Parathyroid adenoma (tissue), 2 donors: Measurements from ENCODE around the gene PGAP1.

Experiments
- H2AFZ ChIP-seq: fragments of 300-600 bp; sonication (generic); one replicate; pipeline ENCODE4 v1.7.0; 2017; ENCODE audit warnings: antibody characterized with exemption, mild to moderate bottlenecking
- H3K27ac ChIP-seq: fragments of 300-600 bp; sonication (generic); one replicate; pipeline ENCODE4 v1.7.0; 2017
- H3K27me3 ChIP-seq: fragments of 300-600 bp; sonication (generic); one replicate; pipeline ENCODE4 v1.7.0; 2017; ENCODE audit warnings: low read length; ENCODE audit not compliant: control insufficient read depth, insufficient read depth
- H3K36me3 ChIP-seq: fragments of 300-600 bp; sonication (generic); one replicate; pipeline ENCODE4 v1.7.0; 2017; ENCODE audit warnings: low read length; ENCODE audit not compliant: control insufficient read depth, insufficient read depth
- H3K4me1 ChIP-seq: fragments of 300-600 bp; sonication (generic); one replicate; pipeline ENCODE4 v1.7.0; 2017; ENCODE audit warnings: control low read depth
- H3K4me2 ChIP-seq: fragments of 300-600 bp; sonication (generic); one replicate; pipeline ENCODE4 v1.7.0; 2017; ENCODE audit warnings: low read length
- H3K4me3 ChIP-seq: fragments of 300-600 bp; sonication (generic); one replicate; pipeline ENCODE4 v1.7.0; 2017; ENCODE audit warnings: low read depth, low read length
- H3K79me2 ChIP-seq: fragments of 300-600 bp; sonication (generic); one replicate; pipeline ENCODE4 v1.7.0; 2017; ENCODE audit warnings: control low read depth
- H3K9ac ChIP-seq: fragments of 300-600 bp; sonication (generic); one replicate; pipeline ENCODE4 v1.7.0; 2017; ENCODE audit warnings: mild to moderate bottlenecking
- H3K9me3 ChIP-seq: fragments of 300-600 bp; sonication (generic); one replicate; pipeline ENCODE4 v1.7.0; 2017; ENCODE audit warnings: low read length; ENCODE audit not compliant: control insufficient read depth
- CTCF ChIP-seq: fragments of 300-600 bp; sonication (generic); IDR thresholded peaks from one replicate; pipeline ENCODE4 v1.7.0; 2017; ENCODE audit warnings: antibody characterized with exemption, mild to moderate bottlenecking
- donor health status: primary hyperparathyroidism.

Gene PGAP1

GRCh38 chr2:196927376-196928225 lies 1.1 kb upstream of the PGAP1 start:
- H3K36me3 ChIP-seq: no peaks in the 10 kb centered on the region
- H3K9me3 ChIP-seq: no peaks in the 10 kb centered on the region
- peak overlapping the region; percentile 50 for H3K9ac ChIP-seq
- peak overlapping the region; percentile 92 for H3K4me3 ChIP-seq
- peak overlapping the region; percentile 86 for H3K27ac ChIP-seq
- H3K27me3 ChIP-seq: no peaks in the 10 kb centered on the region
- peaks cover 3% of the 10 kb centered on the region for H3K4me1 ChIP-seq
- H2AFZ ChIP-seq: peak overlapping the region; percentile 82
- H3K4me2 ChIP-seq: peak overlapping the region; percentile 75
- H3K79me2 ChIP-seq: no peaks in the 10 kb centered on the region
- TF ChIP-seq CTCF: no peak

- TF ChIP-seq CTCF: no peak
- Histone ChIP-seq H3K4me2 (peak overlapping the region; percentile 75), H3K9ac (peak overlapping the region; percentile 50)
Observed at GRCh38 chr2:196925768-196926561, 542 bp downstream of the PGAP1 start.

GRCh38 chr2:196925051-196925767 lies 1.3 kb downstream of the PGAP1 start:
- peak overlapping the region; percentile 92 for H3K4me3 ChIP-seq
- H2AFZ ChIP-seq: peak overlapping the region; percentile 82
- no peaks in the 10 kb centered on the region for H3K27me3 ChIP-seq
- no peaks in the 10 kb centered on the region for H3K36me3 ChIP-seq
- H3K9ac ChIP-seq: no peak overlapping the region
- no peaks in the 10 kb centered on the region for H3K9me3 ChIP-seq
- peaks cover 3% of the 10 kb centered on the region for H3K4me1 ChIP-seq
- H3K27ac ChIP-seq: no peak overlapping the region
- no peak for TF ChIP-seq CTCF
- no peaks in the 10 kb centered on the region for H3K79me2 ChIP-seq
- peak overlapping the region; percentile 75 for H3K4me2 ChIP-seq

More at GRCh38 chr2:196925768-196926561, 542 bp downstream of the PGAP1 start:
- Histone ChIP-seq H3K4me3 (peak overlapping the region; percentile 92), H3K27me3 (no peaks in the 10 kb centered on the region), H3K79me2 (no peaks in the 10 kb centered on the region), H3K27ac (peak overlapping the region; percentile 86), H3K4me1 (peaks cover 3% of the 10 kb centered on the region), H3K9me3 (no peaks in the 10 kb centered on the region), H2AFZ (peak overlapping the region; percentile 82), H3K36me3 (no peaks in the 10 kb centered on the region)

- H3K79me2 ChIP-seq: no peaks in the 10 kb centered on the region
- H2AFZ ChIP-seq: no peak overlapping the region
- H3K4me1 ChIP-seq: peaks cover 3% of the 10 kb centered on the region
- H3K36me3 ChIP-seq: no peaks in the 10 kb centered on the region
- H3K9ac ChIP-seq: no peak overlapping the region
- no peaks in the 10 kb centered on the region for H3K9me3 ChIP-seq
- TF ChIP-seq CTCF: no peak
- H3K27me3 ChIP-seq: no peaks in the 10 kb centered on the region
- no peak overlapping the region for H3K4me2 ChIP-seq
- no peak overlapping the region for H3K4me3 ChIP-seq
- H3K27ac ChIP-seq: no peak overlapping the region
Observed at GRCh38 chr2:196924051-196924450, 2.5 kb downstream of the PGAP1 start.
